ENCODE data around the gene CAMSAP2.

- TF ChIP-seq POLR2AphosphoS5 (IDR thresholded peaks at IDR 0.05) = no peak
- no peak for TF ChIP-seq POLR2A (IDR thresholded peaks at IDR 0.05)
Measured at GRCh38 chr1:200836213-200836612, 97.5 kb downstream of the CAMSAP2 start.
